HEK293 (cell line): ENCODE data around the gene TTC16.

Source experiments
- CTCF ChIA-PET: fragments of 350-600 bp; formaldehyde crosslinking; extraction: SDS; loops from one replicate; lab custom pipeline; 2021; ENCODE audit warnings: antibody characterized with exemption; lab: Yijun Ruan, JAX
- POLR2A ChIA-PET: fragments of 300-600 bp; formaldehyde crosslinking; extraction: SDS; loops from one replicate; lab custom pipeline; 2020; ENCODE audit warnings: antibody characterized with exemption, inconsistent platforms; lab: Yijun Ruan, JAX
- H3K27ac ChIP-seq: fragments of 200-500 bp; sonication (Bioruptor generic); 2 replicates; pipeline ENCODE4 v1.5.1; 2014; ENCODE audit warnings: low read depth, low read length, control low read depth, inconsistent platforms; ENCODE audit errors: extremely low read depth
- H3K36me3 ChIP-seq, 2 experiments: fragments of 200-500 bp in 1 of 2; sonication (Bioruptor generic) in 1 of 2; 1 replicate in 1 of 2; 2 replicates in 1 of 2; pipeline ENCODE4 v1.5.1; 2014 to 2017; ENCODE audit warnings: inconsistent platforms in 2 of 2, low read length in 2 of 2; ENCODE audit not compliant: control insufficient read depth in 2 of 2, insufficient read depth in 1 of 2
- H3K4me1 ChIP-seq: fragments of 200-500 bp; sonication (Bioruptor generic); 2 replicates; pipeline ENCODE4 v1.5.1; 2014; ENCODE audit warnings: mild to moderate bottlenecking, low read length, inconsistent platforms; ENCODE audit not compliant: control insufficient read depth, insufficient read depth
- H3K4me3 ChIP-seq: 2 replicates; pipeline ENCODE4 v1.5.1; 2011; ENCODE audit warnings: low read depth, mild to moderate bottlenecking, control low read depth, low read length, moderate library complexity
- H3K9me3 ChIP-seq: fragments of 200-500 bp; sonication (Bioruptor generic); 2 replicates; pipeline ENCODE4 v1.5.1; 2014; ENCODE audit warnings: low read depth, low read length, inconsistent platforms; ENCODE audit not compliant: control insufficient read depth, insufficient read depth
- GLIS2 ChIP-seq: fragments of 450-650 bp; formaldehyde crosslinking; IDR thresholded peaks from 2 replicates; pipeline ENCODE4 v1.5.1; 2016; ENCODE audit warnings: missing biosample characterization, missing genetic modification characterization
- MYNN ChIP-seq: fragments of 450-650 bp; formaldehyde crosslinking; IDR thresholded peaks from 2 replicates; pipeline ENCODE4 v1.5.1; 2016; ENCODE audit warnings: missing biosample characterization, missing genetic modification characterization, borderline replicate concordance
- PRDM10 ChIP-seq: fragments of 450-650 bp; formaldehyde crosslinking; IDR thresholded peaks from 2 replicates; pipeline ENCODE4 v1.5.1; 2016; ENCODE audit warnings: missing biosample characterization, missing genetic modification characterization
- ZFP3 ChIP-seq: fragments of 450-650 bp; formaldehyde crosslinking; IDR thresholded peaks from 2 replicates; pipeline ENCODE4 v1.5.1; 2016; ENCODE audit warnings: low read depth, missing biosample characterization, missing genetic modification characterization
- ZNF214 ChIP-seq: fragments of 450-650 bp; formaldehyde crosslinking; IDR thresholded peaks from 2 replicates; pipeline ENCODE4 v1.5.1; 2017; ENCODE audit warnings: missing biosample characterization, mild to moderate bottlenecking, missing genetic modification characterization, borderline replicate concordance
- ZNF24 ChIP-seq: fragments of 450-650 bp; formaldehyde crosslinking; IDR thresholded peaks from 2 replicates; pipeline ENCODE4 v1.5.1; 2016; ENCODE audit warnings: missing biosample characterization, missing genetic modification characterization
- TF ChIP-seq, protein P1 (sequence below): fragments of 450-650 bp; formaldehyde crosslinking; IDR thresholded peaks from 2 replicates; pipeline ENCODE4 v1.5.1; 2016; ENCODE audit warnings: missing biosample characterization, missing genetic modification characterization
- TF ChIP-seq, protein P2 (sequence below): fragments of 450-650 bp; formaldehyde crosslinking; IDR thresholded peaks from 2 replicates; pipeline ENCODE4 v1.5.1; 2016; ENCODE audit warnings: missing biosample characterization, missing genetic modification characterization
- TF ChIP-seq, protein P3 (sequence below): fragments of 450-650 bp; formaldehyde crosslinking; IDR thresholded peaks from 2 replicates; pipeline ENCODE4 v1.5.1; 2016; ENCODE audit warnings: missing biosample characterization, missing genetic modification characterization, low read depth

TTC16 gene

DNA sequence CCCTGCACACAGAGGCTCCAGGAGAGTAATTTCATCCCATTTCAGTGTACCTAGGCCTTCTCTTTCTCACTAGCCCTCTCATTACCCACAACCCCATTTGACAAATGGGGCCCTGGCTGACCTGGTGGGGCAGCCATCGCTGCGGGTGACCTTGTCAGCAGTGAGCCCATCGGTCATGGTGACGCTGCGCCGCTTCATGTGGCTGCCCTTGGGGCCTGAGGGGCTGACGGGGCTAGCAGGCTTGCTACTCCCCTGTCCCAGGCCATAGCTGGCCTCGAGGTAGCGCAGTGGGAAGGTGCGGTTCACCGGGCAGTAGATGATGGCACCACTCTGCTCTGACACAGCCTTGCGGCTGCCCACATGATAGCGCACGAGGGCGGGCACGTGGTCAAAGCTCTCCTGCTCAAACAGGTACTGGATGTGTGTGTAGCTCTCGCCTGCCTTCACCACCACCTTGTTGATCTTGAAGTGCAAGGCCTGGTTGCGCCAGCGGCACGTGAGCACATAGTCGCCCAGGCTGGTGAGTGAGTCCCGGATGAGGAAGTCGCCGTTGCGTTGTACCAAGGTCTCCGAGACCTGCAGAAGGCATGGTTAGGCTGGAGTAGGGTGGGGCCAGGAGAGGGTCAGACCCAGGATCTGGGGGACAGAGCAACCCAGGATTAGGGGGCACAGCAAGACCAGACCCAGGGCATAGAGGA is 33.4 kb downstream of the TTC16 start:
- Histone ChIP-seq H3K36me3 (no peaks in the 10 kb centered on the region), H3K4me1 (no peaks in the 10 kb centered on the region), H3K4me3 (no peak overlapping the region), H3K9me3 (no peaks in the 10 kb centered on the region), H3K27ac (no peak overlapping the region)
- ChIA-PET CTCF (interaction anchor here (0.6 kb wide), 1 partner anchor 32 kb away, joined by 3 read pairs; no protein-coding TSS in a partner anchor), POLR2A (no interaction called here)
- TF ChIP-seq ZFP3 (tag by site-specific recombination) (no peak), MYNN (no peak), GLIS2 (no peak)
- TF ChIP-seq, protein P1, sequence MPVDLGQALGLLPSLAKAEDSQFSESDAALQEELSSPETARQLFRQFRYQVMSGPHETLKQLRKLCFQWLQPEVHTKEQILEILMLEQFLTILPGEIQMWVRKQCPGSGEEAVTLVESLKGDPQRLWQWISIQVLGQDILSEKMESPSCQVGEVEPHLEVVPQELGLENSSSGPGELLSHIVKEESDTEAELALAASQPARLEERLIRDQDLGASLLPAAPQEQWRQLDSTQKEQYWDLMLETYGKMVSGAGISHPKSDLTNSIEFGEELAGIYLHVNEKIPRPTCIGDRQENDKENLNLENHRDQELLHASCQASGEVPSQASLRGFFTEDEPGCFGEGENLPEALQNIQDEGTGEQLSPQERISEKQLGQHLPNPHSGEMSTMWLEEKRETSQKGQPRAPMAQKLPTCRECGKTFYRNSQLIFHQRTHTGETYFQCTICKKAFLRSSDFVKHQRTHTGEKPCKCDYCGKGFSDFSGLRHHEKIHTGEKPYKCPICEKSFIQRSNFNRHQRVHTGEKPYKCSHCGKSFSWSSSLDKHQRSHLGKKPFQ (tag by site-specific recombination) = no peak

DNA sequence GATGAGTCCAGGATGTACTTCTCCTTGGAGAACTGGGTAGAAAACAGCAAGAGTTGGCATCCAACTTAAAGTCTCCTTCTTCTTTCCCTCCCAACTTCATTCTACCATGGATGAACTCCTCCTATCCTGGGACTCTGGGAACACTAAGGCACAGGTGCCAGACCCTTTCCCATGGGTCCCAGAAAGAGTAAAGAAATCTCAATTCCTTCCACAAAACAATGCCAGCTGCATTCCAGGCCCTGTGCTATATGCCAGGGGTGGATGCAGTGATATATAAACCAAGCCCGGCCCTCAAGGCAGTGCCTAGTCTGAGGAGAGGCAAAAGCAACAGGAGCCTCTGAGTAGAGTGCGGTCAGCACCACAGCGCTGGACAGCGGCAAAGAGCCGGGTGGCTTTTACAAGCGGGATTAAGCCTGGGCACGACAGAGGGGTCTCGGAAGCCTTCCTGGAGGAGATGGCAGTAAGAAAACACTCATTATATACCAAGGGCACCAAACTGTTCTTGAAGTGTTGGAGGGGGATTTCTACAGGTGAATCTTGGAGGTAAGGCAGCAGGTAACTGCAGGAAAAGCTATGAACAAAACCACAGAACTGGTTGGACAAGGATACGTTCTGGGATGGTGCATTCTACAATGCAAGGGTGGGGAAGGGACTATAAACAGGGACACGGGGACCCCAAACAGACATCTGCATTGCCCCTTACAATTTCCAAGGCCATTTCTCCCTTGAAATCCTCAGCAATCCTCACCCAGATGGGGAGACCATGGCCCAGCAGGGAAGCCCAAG is 35.6 kb downstream of the TTC16 start:
- H3K4me3 ChIP-seq = no peak overlapping the region
- TF ChIP-seq ZNF24 (tag by site-specific recombination) = no peak
- TF ChIP-seq, protein P2, sequence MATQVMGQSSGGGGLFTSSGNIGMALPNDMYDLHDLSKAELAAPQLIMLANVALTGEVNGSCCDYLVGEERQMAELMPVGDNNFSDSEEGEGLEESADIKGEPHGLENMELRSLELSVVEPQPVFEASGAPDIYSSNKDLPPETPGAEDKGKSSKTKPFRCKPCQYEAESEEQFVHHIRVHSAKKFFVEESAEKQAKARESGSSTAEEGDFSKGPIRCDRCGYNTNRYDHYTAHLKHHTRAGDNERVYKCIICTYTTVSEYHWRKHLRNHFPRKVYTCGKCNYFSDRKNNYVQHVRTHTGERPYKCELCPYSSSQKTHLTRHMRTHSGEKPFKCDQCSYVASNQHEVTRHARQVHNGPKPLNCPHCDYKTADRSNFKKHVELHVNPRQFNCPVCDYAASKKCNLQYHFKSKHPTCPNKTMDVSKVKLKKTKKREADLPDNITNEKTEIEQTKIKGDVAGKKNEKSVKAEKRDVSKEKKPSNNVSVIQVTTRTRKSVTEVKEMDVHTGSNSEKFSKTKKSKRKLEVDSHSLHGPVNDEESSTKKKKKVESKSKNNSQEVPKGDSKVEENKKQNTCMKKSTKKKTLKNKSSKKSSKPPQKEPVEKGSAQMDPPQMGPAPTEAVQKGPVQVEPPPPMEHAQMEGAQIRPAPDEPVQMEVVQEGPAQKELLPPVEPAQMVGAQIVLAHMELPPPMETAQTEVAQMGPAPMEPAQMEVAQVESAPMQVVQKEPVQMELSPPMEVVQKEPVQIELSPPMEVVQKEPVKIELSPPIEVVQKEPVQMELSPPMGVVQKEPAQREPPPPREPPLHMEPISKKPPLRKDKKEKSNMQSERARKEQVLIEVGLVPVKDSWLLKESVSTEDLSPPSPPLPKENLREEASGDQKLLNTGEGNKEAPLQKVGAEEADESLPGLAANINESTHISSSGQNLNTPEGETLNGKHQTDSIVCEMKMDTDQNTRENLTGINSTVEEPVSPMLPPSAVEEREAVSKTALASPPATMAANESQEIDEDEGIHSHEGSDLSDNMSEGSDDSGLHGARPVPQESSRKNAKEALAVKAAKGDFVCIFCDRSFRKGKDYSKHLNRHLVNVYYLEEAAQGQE (tag by site-specific recombination) = peak; percentile 96
- TF ChIP-seq, protein P3, sequence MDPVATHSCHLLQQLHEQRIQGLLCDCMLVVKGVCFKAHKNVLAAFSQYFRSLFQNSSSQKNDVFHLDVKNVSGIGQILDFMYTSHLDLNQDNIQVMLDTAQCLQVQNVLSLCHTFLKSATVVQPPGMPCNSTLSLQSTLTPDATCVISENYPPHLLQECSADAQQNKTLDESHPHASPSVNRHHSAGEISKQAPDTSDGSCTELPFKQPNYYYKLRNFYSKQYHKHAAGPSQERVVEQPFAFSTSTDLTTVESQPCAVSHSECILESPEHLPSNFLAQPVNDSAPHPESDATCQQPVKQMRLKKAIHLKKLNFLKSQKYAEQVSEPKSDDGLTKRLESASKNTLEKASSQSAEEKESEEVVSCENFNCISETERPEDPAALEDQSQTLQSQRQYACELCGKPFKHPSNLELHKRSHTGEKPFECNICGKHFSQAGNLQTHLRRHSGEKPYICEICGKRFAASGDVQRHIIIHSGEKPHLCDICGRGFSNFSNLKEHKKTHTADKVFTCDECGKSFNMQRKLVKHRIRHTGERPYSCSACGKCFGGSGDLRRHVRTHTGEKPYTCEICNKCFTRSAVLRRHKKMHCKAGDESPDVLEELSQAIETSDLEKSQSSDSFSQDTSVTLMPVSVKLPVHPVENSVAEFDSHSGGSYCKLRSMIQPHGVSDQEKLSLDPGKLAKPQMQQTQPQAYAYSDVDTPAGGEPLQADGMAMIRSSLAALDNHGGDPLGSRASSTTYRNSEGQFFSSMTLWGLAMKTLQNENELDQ (tag by site-specific recombination) = no peak
- TF ChIP-seq PRDM10 (tag by site-specific recombination) = 0 out of 2 replicates have a peak, but pooled peaks have one; percentile 17
- no peak for TF ChIP-seq ZNF214
- H3K9me3 ChIP-seq = no peaks in the 10 kb centered on the region
- CTCF ChIA-PET = no interaction called here
- H3K27ac ChIP-seq = no peak overlapping the region
- POLR2A ChIA-PET = interaction anchor here (0.6 kb wide), 1 partner anchor 11 kb away, joined by 3 read pairs; no protein-coding TSS in a partner anchor
- H3K36me3 ChIP-seq = no peaks in the 10 kb centered on the region
- 0 out of 2 replicates have a peak, but pooled peaks cover 2% of the 10 kb centered on the region for H3K4me1 ChIP-seq
